GM13976 (cell line): Measurements from ENCODE around the gene HDGFL2.

Experiments used
- DNase-seq: peaks from one replicate; pipeline ENCODE4 v3.0.0; 2012; ENCODE audit warnings: low spot score
- in situ Hi-C: fragments of 300-500 bp; cut with MboI; formaldehyde crosslinking; loops from one replicate; pipeline ENCODE4 v1.12.0; 2022; ENCODE audit warnings: low sequenced_read_pairs, mixed read lengths, inconsistent platforms; ENCODE audit not compliant: unreplicated experiment
- TF ChIP-seq, protein P1 (sequence below): IDR thresholded peaks from 2 replicates; pipeline ENCODE4 v1.5.1; 2012; ENCODE audit warnings: borderline replicate concordance, mild to moderate bottlenecking; ENCODE audit not compliant: insufficient read depth; ENCODE audit errors: extremely low read depth, missing control alignments, control extremely low read depth

Gene HDGFL2

DNA sequence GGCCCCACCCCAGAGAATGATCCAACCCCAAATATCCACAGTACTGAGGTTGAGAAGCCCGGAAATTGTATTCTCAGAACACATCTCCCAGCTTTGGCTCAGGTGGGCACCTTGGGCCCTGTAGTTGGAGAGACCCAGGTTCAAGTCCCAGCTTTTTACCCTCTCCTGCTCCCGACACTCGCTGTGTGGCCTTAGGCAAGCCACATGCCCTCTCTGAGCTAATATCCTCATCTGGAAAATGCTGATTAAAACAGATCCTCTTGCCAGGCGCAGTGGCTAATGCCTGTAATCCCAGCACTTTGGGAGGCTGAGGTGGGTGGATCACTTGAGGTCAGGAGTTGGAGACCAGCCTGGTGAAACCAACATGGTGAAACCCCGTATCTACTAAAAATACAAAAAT lies 43.6 kb downstream of the HDGFL2 start:
- in situ Hi-C loops: no loop called here
- no peak for DNase-seq
- TF ChIP-seq, protein P1, sequence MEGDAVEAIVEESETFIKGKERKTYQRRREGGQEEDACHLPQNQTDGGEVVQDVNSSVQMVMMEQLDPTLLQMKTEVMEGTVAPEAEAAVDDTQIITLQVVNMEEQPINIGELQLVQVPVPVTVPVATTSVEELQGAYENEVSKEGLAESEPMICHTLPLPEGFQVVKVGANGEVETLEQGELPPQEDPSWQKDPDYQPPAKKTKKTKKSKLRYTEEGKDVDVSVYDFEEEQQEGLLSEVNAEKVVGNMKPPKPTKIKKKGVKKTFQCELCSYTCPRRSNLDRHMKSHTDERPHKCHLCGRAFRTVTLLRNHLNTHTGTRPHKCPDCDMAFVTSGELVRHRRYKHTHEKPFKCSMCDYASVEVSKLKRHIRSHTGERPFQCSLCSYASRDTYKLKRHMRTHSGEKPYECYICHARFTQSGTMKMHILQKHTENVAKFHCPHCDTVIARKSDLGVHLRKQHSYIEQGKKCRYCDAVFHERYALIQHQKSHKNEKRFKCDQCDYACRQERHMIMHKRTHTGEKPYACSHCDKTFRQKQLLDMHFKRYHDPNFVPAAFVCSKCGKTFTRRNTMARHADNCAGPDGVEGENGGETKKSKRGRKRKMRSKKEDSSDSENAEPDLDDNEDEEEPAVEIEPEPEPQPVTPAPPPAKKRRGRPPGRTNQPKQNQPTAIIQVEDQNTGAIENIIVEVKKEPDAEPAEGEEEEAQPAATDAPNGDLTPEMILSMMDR: no peak

DNA sequence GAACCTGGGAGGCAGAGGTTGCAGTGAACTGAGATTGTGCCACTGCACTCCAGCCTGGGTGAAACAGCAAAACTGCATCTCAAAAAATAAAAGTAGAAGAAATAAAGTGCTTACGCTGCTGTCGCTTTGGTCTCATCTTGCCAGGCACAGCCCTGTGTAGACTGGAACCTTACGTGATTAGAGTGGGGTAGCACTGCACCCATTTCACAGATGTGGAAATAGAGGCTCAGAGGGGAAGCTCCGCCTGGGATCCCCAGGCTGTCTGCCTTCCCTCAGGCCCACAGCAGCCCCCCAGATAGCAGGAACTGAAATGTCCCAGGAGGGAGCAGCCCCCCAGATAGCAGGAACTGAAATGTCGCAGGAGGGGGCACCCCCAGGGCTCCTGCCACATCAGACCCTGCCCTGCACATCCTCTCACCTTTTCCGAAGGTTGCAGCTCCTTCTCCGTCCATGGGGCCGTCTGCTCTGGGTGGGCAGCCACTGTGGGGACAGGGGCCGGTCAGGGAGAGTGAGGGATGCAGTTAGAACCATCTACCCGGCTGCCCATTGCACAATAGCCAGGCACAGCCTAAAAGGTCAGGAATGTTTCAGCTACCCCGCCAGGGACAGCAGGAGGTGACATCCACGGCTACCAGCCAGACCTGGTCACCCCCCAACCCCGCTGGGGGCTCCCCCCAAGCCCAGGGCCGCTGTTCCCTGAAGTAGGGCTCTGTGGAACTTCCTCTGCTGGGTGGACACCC lies 44.3 kb downstream of the HDGFL2 start:
- TF ChIP-seq, protein P1: no peak
- no peak for DNase-seq
- in situ Hi-C loops: no loop called here

DNA sequence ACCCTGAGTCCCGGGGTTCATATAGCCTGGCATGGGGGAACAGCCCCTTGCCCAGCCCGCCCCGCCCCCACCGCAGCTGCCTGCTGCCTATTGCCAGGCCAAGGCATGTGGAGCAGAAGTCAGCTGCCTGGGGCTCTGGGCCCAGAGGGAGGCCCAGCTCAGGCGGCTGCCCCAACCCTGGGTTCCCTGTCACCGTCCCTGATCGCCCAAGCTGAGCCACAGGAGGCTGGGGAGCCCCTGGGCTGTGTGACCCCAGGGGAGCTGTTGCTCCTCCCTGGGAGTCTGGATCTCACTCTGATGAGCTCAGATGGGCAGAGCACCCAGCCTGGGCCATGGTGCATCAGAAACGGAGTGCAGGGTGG lies 44.8 kb downstream of the HDGFL2 start:
- no peak for DNase-seq
- TF ChIP-seq, protein P1: no peak
- in situ Hi-C loops: no loop called here

DNA sequence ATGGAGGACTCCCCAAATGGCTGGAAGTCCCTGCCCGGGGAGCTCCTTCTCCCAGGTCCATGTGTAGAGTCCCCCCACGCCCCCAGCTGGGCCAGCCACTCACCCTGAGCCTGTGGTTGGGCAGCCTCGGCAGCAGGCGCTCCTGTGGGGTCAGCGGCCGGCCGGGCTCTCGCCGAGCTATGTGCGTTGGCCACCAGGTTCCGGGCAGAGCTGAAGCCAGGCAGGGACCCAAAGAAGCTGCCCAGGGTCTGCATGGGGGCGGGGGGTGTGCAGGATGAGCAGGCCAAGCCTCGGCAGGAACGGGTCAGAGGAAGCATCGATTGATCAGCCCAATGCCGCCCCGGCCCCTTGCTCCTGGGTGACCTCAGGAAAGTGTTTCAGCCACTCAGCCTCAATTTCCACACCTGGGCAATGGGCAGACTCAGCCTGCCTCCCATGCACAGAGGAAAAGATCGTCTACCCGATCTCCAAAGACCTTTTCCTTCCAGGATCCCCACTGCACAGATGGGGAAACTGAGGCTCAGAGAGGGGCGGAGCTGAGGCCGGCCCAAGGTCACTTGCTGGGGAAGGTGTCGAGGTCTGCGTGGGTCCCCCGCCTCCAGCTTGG lies 45.5 kb downstream of the HDGFL2 start:
- in situ Hi-C loops: no loop called here
- no peak for DNase-seq
- TF ChIP-seq, protein P1: no peak

DNA sequence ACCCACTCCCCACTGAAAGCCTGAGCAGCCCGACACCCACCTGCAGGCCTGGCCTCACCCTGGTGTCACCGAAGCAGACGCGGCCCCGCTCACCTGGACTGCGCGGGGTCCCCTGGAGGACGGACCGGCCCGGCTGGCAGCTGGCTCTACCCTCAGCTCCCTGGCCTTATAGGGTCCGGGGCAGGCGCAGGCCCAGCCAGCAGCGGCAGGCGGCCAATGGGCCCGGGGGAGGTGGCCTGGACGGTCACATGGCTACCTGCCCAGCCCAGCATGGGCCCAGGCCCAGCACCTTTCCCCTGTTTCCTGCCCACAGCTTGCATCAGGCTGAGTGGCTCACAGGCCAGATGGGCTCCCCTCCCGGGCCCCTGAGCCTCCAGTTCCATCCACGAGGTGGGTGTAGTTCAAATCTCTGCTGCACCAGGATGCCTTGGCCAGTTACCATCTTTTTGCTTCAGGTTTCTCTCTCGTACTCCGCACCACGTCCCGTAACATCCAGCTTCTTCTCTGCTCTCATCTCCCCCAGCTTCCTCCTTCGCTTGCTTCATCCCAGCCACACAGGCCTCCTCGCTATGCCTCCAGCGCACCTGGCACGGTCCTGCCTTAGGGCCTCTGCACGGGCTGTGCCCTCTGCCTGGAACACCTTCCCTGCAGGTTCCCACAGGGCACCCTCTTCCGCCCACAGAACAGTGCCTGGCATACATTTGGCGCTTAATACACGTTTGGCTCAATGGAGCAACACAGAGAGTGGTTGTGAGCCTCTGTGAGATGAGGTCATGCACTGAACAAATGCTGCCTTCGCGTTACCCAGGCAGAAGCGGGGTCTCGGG lies 46.5 kb downstream of the HDGFL2 start, which contains the start of gene PLIN4:
PLIN4 (minus strand) TSS at position 142 of the 827 bp plus-strand sequence. CDS start 214 bp downstream, outside the sequence.
- in situ Hi-C loops: no loop called here
- no peak for DNase-seq
- TF ChIP-seq, protein P1: no peak

DNA sequence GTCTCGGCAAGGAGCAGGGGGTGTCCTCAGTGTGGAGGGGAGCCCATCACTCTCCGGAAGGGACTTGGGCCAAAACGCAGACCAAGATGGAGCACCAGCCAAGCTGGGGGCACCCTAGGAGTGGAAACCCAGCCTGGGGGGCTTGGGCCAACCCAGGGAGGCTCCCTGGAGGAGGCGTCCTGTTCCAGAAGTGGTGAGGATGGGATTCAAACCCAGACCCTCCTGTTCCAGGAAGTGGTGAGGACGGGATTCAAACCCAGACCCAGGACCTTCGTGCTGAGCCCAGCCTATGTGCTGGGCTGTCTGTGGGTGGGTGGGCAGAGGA lies 47.0 kb downstream of the HDGFL2 start:
- in situ Hi-C loops: no loop called here
- TF ChIP-seq, protein P1: no peak
- no peak for DNase-seq
